PFSK-1 (cell line): ENCODE data around the gene FGF11.

ENCODE experiments used
- FOXP2 ChIP-seq: optimal IDR thresholded peaks from 2 replicates; pipeline ENCODE3; 2011; ENCODE audit warnings: borderline replicate concordance, control low read depth, inconsistent platforms; ENCODE audit not compliant: insufficient read depth; ENCODE audit errors: extremely low read length, extremely low read depth
- POLR2AphosphoS5 ChIP-seq: IDR thresholded peaks from 2 replicates; pipeline ENCODE4 v1.6.1; 2012; ENCODE audit warnings: low read depth, mild to moderate bottlenecking, control low read depth, low read length, moderate library complexity
- TAF1 ChIP-seq: IDR thresholded peaks from 2 replicates; pipeline ENCODE4 v1.6.1; 2012; ENCODE audit warnings: low read length, control low read depth, borderline replicate concordance; ENCODE audit not compliant: insufficient read depth
- TF ChIP-seq, protein P1 (sequence below), 2 experiments: IDR thresholded peaks; 2 replicates each; pipeline versions ENCODE4 v1.6.1 to v1.8.0; 2011 to 2012; ENCODE audit warnings: low read depth in 2 of 2, low read length in 2 of 2, control low read depth in 1 of 2, inconsistent platforms in 1 of 2, mild to moderate bottlenecking in 1 of 2, moderate library complexity in 1 of 2; ENCODE audit not compliant: insufficient read depth in 1 of 2

DNA sequence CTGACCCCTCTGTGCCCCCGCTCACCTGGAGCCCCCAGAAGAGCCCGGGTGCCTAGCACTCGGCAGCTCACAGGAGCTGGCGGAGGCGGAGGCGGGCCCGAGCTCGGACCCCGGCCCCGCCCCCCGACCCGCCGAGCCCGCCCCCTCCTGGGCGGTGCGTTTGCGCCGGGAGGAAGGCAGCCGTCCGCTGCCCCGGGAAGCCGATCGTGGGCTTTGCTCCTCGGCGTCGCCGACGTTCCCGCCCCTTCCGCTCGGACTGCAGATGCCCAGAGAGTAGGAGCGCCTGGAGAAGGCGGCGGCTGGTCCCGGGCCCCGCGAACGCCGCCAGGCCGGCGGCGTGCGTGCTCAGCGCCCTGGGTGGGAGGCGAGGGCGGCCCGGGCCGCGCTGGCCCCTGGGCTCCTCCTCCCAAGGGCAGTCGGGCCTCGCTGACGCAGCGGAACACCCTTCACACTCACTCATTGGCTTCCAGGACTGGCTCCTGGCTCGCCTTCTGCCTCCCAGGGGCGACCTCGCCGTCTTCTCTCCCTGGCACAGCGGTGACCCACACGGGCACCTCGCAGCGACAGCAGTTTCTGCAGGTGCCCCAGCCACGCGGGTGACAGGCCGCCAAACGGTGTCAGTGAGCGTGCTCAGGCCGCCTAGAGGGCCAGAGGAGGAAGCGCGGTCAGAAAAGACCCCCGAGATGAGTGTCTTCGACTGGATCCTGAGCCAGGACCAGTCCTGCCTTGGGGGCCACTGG lies 44.7 kb upstream of the FGF11 start, which contains the start of gene PLSCR3:
- TF ChIP-seq, protein P1, sequence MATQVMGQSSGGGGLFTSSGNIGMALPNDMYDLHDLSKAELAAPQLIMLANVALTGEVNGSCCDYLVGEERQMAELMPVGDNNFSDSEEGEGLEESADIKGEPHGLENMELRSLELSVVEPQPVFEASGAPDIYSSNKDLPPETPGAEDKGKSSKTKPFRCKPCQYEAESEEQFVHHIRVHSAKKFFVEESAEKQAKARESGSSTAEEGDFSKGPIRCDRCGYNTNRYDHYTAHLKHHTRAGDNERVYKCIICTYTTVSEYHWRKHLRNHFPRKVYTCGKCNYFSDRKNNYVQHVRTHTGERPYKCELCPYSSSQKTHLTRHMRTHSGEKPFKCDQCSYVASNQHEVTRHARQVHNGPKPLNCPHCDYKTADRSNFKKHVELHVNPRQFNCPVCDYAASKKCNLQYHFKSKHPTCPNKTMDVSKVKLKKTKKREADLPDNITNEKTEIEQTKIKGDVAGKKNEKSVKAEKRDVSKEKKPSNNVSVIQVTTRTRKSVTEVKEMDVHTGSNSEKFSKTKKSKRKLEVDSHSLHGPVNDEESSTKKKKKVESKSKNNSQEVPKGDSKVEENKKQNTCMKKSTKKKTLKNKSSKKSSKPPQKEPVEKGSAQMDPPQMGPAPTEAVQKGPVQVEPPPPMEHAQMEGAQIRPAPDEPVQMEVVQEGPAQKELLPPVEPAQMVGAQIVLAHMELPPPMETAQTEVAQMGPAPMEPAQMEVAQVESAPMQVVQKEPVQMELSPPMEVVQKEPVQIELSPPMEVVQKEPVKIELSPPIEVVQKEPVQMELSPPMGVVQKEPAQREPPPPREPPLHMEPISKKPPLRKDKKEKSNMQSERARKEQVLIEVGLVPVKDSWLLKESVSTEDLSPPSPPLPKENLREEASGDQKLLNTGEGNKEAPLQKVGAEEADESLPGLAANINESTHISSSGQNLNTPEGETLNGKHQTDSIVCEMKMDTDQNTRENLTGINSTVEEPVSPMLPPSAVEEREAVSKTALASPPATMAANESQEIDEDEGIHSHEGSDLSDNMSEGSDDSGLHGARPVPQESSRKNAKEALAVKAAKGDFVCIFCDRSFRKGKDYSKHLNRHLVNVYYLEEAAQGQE (IDR thresholded peaks at IDR 0.05; ENCODE audit: insufficient read depth in 1 of 2, low read depth in 2 of 2, low read length in 2 of 2) = peak; percentile 14 to 50; a peak in 1 of 4 replicates
- TF ChIP-seq POLR2AphosphoS5 (peak; percentile 94), TAF1 (peak; percentile 76; the same call in 1 of the 2 replicates), FOXP2 (no peak)
